HG02973 (cell line): Measurements from ENCODE around the gene FRZB.
"Not testable (repeated sequence)": the region's sequence is repeated elsewhere in the genome, so short reads cannot be mapped to it uniquely, and the experiment has no call there.

ENCODE experiments used
- ATAC-seq: cut with Tn5 transposase; IDR thresholded peaks from one replicate; pipeline ENCODE4 v1.9.1; 2021; ENCODE audit warnings: moderate library complexity; ENCODE audit not compliant: unreplicated experiment

FRZB gene

GRCh38 chr2:182866461-182867406, at the start of gene FRZB:
Gene FRZB, minus strand, starts transcription at chr2:182866637. Its CDS starts 85 bp downstream, at chr2:182866552.
- ATAC-seq: no peak

GRCh38 chr2:182915369-182916326, 49.2 kb upstream of the FRZB start:
- no peak for ATAC-seq

GRCh38 chr2:182914852-182915251, 48.4 kb upstream of the FRZB start:
- ATAC-seq: no peak

GRCh38 chr2:182913064-182913463, 46.6 kb upstream of the FRZB start:
- no peak for ATAC-seq

GRCh38 chr2:182912518-182912915, 46.1 kb upstream of the FRZB start:
- no peak for ATAC-seq

GRCh38 chr2:182911813-182912517, 45.5 kb upstream of the FRZB start:
- no peak for ATAC-seq

- no peak for ATAC-seq
Measured at GRCh38 chr2:182910965-182911364, 44.5 kb upstream of the FRZB start.

- no peak for ATAC-seq
Measured at GRCh38 chr2:182907081-182907830, 40.8 kb upstream of the FRZB start.

- no peak for ATAC-seq
Measured at GRCh38 chr2:182906454-182906853, 40.0 kb upstream of the FRZB start.

- ATAC-seq: no peak
Measured at GRCh38 chr2:182904844-182905243, 38.4 kb upstream of the FRZB start.

GRCh38 chr2:182903566-182903965, 37.1 kb upstream of the FRZB start:
- no peak for ATAC-seq

- ATAC-seq: no peak
Measured at GRCh38 chr2:182901748-182902147, 35.3 kb upstream of the FRZB start.

GRCh38 chr2:182898718-182899117, 32.3 kb upstream of the FRZB start:
- ATAC-seq: no peak

GRCh38 chr2:182897137-182897536, 30.7 kb upstream of the FRZB start:
- ATAC-seq: no peak

GRCh38 chr2:182895798-182896197, 29.4 kb upstream of the FRZB start:
- no peak for ATAC-seq

- ATAC-seq: no peak
Measured at GRCh38 chr2:182895169-182895568, 28.7 kb upstream of the FRZB start.

GRCh38 chr2:182894174-182894573, 27.7 kb upstream of the FRZB start:
- no peak for ATAC-seq

- no peak for ATAC-seq
Measured at GRCh38 chr2:182893666-182894065, 27.2 kb upstream of the FRZB start.

- not testable (repeated sequence) for ATAC-seq
Measured at GRCh38 chr2:182893035-182893434, 26.6 kb upstream of the FRZB start.

GRCh38 chr2:182891611-182892010, 25.2 kb upstream of the FRZB start:
- ATAC-seq: no peak
